ENCODE measurements around the gene MYD88. TPM values are rescaled to one million over a fixed set of nuclear protein-coding genes. Genes with fewer than 3 reads are reported as not detected.

The MYD88 gene
- polyA plus RNA-seq, 2 of the 4 experiments (the other 2 are of a cell fraction) = 16.8 to 22.3 TPM

DNA sequence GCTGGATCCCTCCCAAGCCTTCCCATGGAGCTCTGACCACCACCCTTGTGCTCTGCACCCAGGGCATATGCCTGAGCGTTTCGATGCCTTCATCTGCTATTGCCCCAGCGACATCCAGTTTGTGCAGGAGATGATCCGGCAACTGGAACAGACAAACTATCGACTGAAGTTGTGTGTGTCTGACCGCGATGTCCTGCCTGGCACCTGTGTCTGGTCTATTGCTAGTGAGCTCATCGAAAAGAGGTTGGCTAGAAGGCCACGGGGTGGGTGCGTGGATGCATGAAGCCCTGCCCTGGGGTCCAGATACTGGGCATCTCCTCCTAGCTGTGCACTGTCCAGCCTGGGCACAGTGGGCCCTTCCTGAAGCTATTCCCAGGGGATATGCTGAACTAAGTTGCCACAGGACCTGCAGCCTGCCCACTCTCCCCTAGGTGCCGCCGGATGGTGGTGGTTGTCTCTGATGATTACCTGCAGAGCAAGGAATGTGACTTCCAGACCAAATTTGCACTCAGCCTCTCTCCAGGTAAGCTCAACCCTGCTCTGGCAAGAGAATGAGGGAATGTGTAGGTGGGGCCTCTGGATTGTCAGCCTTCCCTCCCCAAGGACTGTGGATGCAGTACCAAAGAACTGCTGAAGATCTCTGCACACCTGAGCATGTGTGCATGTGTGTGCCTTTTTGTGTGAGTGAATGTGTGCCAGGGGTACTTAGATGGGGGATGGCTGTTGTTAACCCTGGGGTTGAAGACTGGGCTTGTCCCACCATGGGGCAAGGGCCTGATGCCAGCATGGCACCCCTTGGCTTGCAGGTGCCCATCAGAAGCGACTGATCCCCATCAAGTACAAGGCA, 2.1 kb downstream of the MYD88 start:
- H3K4me1 ChIP-seq = peaks cover 21% of the 10 kb centered on the region
- ATAC-seq (no peak), DNase-seq (ENCODE audit: low read depth in 1 of 2, low spot score in 1 of 2) (no peak), FAIRE-seq (no peak)
- no peak overlapping the region for H3K4me3 ChIP-seq
- POLR2A ChIA-PET = no interaction called here
- H3K9me3 ChIP-seq = peaks cover 2% of the 10 kb centered on the region; the same call in 1 of the 3 replicates
- TF ChIP-seq NPAS2 (CRISPR knock-in tag; IDR thresholded peaks at IDR 0.05; ENCODE audit: borderline replicate concordance) = no peak
- TF ChIP-seq RNF2 (IDR thresholded peaks at IDR 0.05; ENCODE audit: borderline replicate concordance, low read depth) = no peak
- TF ChIP-seq HDAC2 (IDR thresholded peaks at IDR 0.05) = no peak
- no peak for TF ChIP-seq CTCF (IDR thresholded peaks at IDR 0.05)
- TF ChIP-seq KDM1A (IDR thresholded peaks at IDR 0.05; ENCODE audit: low read depth) = no peak
- TF ChIP-seq CBX2 (IDR thresholded peaks at IDR 0.05; ENCODE audit: borderline replicate concordance, low read depth) = no peak
- TF ChIP-seq POLR2A (IDR thresholded peaks at IDR 0.05; ENCODE audit: low read length) = no peak
- TF ChIP-seq PHF8 (IDR thresholded peaks at IDR 0.05; ENCODE audit: borderline replicate concordance, low read depth) = no peak
- TF ChIP-seq RARB (CRISPR knock-in tag; IDR thresholded peaks at IDR 0.05) = no peak
- no peak for TF ChIP-seq RAD21 (conservative IDR thresholded peaks at IDR 0.05 in 1 of 2, IDR thresholded peaks at IDR 0.05 in 1 of 2)
- no peak overlapping the region for H3K27ac ChIP-seq
- 97% methylated on average over 10 of the region's 13 CpGs for WGBS (ENCODE audit: missing lambda C conversion rate)
- H3K4me2 ChIP-seq = no peak overlapping the region
- CTCF ChIA-PET = interaction anchor here (0.5 to 1.6 kb wide), 4 partner anchors 9 to 677 kb away, joined by 3 to 6 read pairs (median 3); no protein-coding TSS in a partner anchor

- H3K27ac ChIP-seq = no peak overlapping the region
- 80% methylated on average over 7 of the region's 7 CpGs for WGBS (ENCODE audit: missing lambda C conversion rate)
- no peak overlapping the region for H3K4me2 ChIP-seq
- no peak overlapping the region for H3K4me3 ChIP-seq
- TF ChIP-seq PHF8 (IDR thresholded peaks at IDR 0.05; ENCODE audit: borderline replicate concordance, low read depth) (no peak), JUN (IDR thresholded peaks at IDR 0.05) (no peak), FOSL2 (IDR thresholded peaks at IDR 0.05) (no peak), FOSL2 (CRISPR knock-in tag; IDR thresholded peaks at IDR 0.05) (no peak), MAFK (IDR thresholded peaks at IDR 0.05; ENCODE audit: partially characterized antibody) (no peak), HMGXB4 (CRISPR knock-in tag; IDR thresholded peaks at IDR 0.05; ENCODE audit: borderline replicate concordance) (no peak), HOXB5 (CRISPR knock-in tag; IDR thresholded peaks at IDR 0.05) (no peak), HEYL (CRISPR knock-in tag; IDR thresholded peaks at IDR 0.05) (no peak), MYC (IDR thresholded peaks at IDR 0.05; ENCODE audit: borderline replicate concordance, low read length) (no peak), TFCP2L1 (CRISPR knock-in tag; IDR thresholded peaks at IDR 0.05) (no peak), ZSCAN20 (CRISPR knock-in tag; IDR thresholded peaks at IDR 0.05) (no peak), CHD2 (IDR thresholded peaks at IDR 0.05; ENCODE audit: low read length, partially characterized antibody) (no peak), HES2 (IDR thresholded peaks at IDR 0.05) (no peak), RCOR1 (IDR thresholded peaks at IDR 0.05; ENCODE audit: low read depth, low read length) (no peak), RAD21 (conservative IDR thresholded peaks at IDR 0.05 in 1 of 2, IDR thresholded peaks at IDR 0.05 in 1 of 2) (no peak), ZC3H11A (IDR thresholded peaks at IDR 0.05) (no peak), FOSB (CRISPR knock-in tag; IDR thresholded peaks at IDR 0.05) (no peak), TP53 (CRISPR knock-in tag; IDR thresholded peaks at IDR 0.05) (no peak), USF2 (IDR thresholded peaks at IDR 0.05) (no peak)
- ATAC-seq (no peak), DNase-seq (ENCODE audit: low read depth in 1 of 2, low spot score in 1 of 2) (no peak), FAIRE-seq (no peak)
- peaks cover 16% of the 10 kb centered on the region for H3K4me1 ChIP-seq
- peaks cover 10% of the 10 kb centered on the region for H3K9me3 ChIP-seq
- CTCF ChIA-PET = interaction anchor here (0.9 to 1.6 kb wide), 7 partner anchors 10 to 174 kb away, joined by 3 to 7 read pairs (median 6); partner anchors contain the start of gene SLC22A14
- POLR2A ChIA-PET = interaction anchor here (0.7 kb wide), 1 partner anchor 24 kb away, joined by 4 read pairs; the partner anchor contains the start of gene OXSR1
These were observed 2.9 kb downstream of the MYD88 start for GRCh38 chr3:38141173-38141951.
